ENCODE measurements around the gene RSPH3.

The RSPH3 gene

DNA sequence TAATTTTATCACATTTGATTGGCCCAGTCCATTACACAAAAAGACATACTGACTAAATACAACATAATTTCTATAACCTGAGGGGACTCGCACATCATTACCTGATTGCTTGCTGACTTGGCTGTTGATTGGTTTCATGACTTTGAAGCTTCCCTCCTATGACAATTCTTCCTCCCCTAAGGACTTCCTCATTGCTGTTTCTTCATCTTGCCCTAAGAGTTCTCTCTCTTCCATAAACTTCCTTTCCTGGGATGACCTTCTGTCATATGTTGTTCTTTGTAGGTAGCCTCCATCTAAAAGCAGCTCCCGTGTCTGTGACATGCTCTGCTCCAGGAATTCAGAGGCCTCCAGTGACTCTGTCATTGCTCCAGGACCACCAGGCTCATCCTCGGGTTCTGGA is 22.6 kb downstream of the RSPH3 start:
- TF ChIP-seq, protein P1, sequence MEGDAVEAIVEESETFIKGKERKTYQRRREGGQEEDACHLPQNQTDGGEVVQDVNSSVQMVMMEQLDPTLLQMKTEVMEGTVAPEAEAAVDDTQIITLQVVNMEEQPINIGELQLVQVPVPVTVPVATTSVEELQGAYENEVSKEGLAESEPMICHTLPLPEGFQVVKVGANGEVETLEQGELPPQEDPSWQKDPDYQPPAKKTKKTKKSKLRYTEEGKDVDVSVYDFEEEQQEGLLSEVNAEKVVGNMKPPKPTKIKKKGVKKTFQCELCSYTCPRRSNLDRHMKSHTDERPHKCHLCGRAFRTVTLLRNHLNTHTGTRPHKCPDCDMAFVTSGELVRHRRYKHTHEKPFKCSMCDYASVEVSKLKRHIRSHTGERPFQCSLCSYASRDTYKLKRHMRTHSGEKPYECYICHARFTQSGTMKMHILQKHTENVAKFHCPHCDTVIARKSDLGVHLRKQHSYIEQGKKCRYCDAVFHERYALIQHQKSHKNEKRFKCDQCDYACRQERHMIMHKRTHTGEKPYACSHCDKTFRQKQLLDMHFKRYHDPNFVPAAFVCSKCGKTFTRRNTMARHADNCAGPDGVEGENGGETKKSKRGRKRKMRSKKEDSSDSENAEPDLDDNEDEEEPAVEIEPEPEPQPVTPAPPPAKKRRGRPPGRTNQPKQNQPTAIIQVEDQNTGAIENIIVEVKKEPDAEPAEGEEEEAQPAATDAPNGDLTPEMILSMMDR (IDR thresholded peaks at IDR 0.05) = no peak

GRCh38 chr6:158972241-158973233 is 27.5 kb downstream of the RSPH3 start:
- TF ChIP-seq, protein P1 (IDR thresholded peaks at IDR 0.05) = peak; percentile 35; the same call in 1 of the 2 replicates

DNA sequence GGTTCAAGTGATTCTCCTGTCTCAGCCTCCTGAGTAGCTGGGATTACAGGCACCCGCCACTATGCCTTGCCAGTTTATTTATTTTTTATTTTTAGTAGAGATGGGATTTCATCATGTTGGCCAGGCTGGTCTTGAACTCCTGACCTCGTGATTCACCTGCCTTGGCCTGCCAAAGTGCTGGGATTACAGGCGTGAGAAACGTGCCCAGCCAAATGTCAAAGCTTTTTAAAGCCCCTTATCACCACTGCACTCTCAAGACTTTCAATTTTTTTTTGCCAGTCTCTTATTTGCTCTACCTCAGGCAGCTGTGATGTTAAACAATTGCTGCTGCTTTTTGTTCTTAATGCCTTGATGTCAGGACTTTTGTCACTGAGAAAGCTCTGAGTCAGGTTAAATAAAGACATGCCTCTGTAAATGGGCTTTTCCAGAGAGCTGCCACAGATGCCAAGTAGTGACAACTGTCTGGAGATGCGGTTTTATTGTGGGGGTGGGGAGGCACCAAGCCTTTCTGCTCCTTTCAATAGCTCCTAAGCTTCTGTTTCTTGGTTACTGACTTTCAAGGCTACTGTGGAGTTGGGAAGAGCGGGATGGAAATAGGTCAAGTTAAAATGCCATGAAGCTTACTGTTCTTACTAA is 29.2 kb downstream of the RSPH3 start:
- TF ChIP-seq, protein P1 (IDR thresholded peaks at IDR 0.05) = no peak

- TF ChIP-seq, protein P1 (IDR thresholded peaks at IDR 0.05) = no peak
Observed at GRCh38 chr6:158969148-158969547, 30.9 kb downstream of the RSPH3 start.

GRCh38 chr6:158963020-158963808 is 36.8 kb downstream of the RSPH3 start:
- TF ChIP-seq, protein P1 (IDR thresholded peaks at IDR 0.05) = no peak

GRCh38 chr6:158962371-158962770 is 37.6 kb downstream of the RSPH3 start:
- TF ChIP-seq, protein P1 (IDR thresholded peaks at IDR 0.05) = no peak

GRCh38 chr6:158960026-158960425 is 40.0 kb downstream of the RSPH3 start:
- TF ChIP-seq, protein P1 (IDR thresholded peaks at IDR 0.05) = no peak

Data from LNCAP (cell line).